ENCODE data around the gene PRIMA1. TPM values are rescaled to one million over a fixed set of nuclear protein-coding genes. Genes with fewer than 3 reads are reported as not detected.
"Not testable (repeated sequence)": the region's sequence is repeated elsewhere in the genome, so short reads cannot be mapped to it uniquely, and the experiment has no call there.

PRIMA1 gene, protein sequence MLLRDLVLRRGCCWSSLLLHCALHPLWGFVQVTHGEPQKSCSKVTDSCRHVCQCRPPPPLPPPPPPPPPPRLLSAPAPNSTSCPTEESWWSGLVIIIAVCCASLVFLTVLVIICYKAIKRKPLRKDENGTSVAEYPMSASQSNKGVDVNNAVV
- 1 to 10 TPM in 2 of 3 donors, under 1 TPM in 1; 0.69 to 7.9 (median 3.4) TPM for polyA plus RNA-seq

DNA sequence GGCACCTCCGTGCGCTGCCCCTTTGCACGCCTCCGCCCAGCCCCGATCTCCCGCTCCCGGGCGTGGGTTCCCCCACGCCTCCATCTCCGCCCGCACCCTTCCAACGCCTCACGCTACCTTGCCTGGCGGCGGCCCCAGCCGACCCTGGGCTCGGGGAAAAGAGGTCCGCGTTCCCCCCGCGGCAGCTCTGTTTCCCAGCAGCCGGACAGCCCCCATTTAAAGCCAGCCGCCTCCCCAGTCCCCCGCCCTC, at the start of gene PRIMA1:
Gene PRIMA1 (minus strand): TSS at position 193 of the 250 bp plus-strand sequence. CDS start 767 bp downstream, outside the sequence.
- no peak within 1 kb of the TSS for H3K27ac ChIP-seq (ENCODE audit: low read depth, low read length)
- WGBS, 3 donors, result 1 to 5% (median 3%) methylated on average over 24 of the region's 24 CpGs

DNA sequence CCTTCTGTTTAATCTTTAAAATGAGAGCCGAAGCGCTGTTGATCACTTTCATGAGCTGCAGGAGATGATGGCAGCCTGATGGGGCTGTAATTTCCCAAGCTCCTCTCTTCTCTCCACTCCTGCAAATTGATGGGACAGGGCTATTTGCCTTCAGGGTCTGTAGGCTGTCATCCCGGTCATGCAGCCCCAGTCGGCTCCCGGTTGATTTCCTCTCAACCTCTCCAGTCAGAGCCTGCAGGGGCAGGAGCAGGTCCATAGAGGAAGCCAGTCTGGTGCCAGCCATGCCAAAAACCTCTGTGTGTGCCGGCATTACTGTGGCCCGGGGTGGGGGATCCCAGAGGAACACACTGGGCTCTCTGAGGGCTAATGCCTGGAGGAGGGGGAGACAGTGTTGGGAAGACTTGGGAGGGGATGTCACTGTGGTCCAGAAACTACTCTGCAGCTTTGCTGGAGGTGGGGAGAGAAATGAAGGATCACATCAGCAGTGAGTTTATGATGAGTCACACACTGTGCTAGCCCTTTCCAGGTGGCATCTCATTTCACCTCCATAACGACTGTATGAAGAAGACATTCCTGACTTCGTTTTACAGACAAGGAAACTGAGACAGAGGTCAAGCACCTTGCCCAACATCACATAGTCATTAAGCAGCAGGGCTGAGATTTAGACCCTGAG, 46.5 kb upstream of the PRIMA1 start:
- H3K27ac ChIP-seq (ENCODE audit: low read depth, low read length), result no peak overlapping the region
- 66 to 72% (median 71%) methylated on average over 9 of the region's 9 CpGs for WGBS, 3 donors

DNA sequence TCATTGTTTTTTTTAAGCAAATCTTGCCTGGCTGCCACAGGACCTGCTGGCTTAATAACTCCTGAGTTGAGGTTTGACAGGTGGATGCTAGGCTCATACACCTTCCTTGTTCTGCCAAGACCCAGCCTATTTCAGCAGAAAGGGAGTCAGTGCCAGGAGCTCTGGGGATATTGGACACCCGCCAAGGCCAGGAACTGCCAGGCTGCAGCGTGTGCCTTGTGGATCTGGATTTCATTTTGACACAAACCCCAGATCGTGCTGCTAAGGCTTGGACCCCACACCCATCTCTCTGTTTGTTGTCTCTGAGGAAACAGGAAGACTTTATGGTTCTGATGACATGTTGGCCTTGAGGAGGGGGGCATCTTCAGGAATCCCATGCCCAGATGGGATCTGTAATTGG, 44.4 kb upstream of the PRIMA1 start:
- H3K27ac ChIP-seq (ENCODE audit: low read depth, low read length), result no peak overlapping the region
- WGBS, 3 donors, result 9 to 43% (median 42%) methylated on average over 3 of the region's 3 CpGs

DNA sequence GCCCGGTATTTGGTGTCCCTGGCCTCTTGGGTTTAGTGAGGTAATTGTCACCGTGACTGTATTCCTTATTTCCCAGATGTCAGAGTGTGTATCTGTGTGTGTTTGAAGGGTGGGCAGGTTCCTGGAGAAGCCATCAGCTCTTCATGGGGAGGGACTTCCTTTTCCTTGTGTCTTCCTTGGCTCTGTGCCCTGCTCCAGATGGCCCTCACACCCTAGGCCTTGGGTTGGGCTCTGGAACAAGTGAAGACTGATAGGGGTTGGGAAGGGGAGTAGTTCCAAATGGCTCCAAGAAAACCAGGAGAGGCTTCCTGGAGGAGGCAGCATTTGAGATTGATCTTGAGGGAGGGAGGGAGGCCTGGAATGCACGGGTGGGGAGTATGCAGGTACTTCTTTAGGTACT, 43.8 kb upstream of the PRIMA1 start:
- no peak overlapping the region for H3K27ac ChIP-seq (ENCODE audit: low read depth, low read length)
- 72 to 76% (median 75%) methylated on average over 3 of the region's 3 CpGs for WGBS, 3 donors

DNA sequence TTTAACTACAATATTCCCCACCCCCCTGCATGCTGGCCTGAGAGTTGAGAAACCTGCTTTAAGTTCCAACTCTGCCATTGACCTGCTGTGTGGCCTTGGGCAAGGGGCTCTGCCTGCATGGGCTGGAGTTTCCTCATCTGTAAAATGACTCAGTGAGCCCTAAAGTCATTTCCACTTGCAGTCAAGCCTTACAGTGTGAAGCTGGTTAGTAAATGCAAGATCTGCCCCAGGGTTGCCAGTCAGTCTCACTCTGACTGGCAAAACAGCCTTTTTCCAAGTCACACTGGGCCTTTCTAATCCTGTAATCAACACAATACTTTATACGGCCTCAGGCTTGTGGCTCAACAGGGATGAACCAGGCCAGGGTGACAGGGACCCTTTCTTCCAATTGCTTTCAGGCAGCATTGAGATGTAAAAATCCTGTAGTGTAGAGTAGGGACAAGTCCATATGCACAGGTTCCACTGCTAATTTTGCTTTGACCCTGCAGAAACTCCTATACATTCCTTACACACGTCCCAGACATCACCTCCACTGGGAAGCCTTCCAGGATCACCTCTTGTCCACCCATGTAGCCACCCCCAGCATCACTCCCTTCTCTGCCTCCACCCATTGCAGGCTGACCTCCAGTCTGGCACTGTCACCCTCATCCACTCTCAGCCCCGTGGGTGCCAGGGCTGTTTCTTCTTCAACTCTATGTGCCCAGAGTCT, 42.6 kb upstream of the PRIMA1 start:
- WGBS, 3 donors, result 70 to 73% (median 72%) methylated on average over 3 of the region's 3 CpGs
- no peak overlapping the region for H3K27ac ChIP-seq (ENCODE audit: low read depth, low read length)

DNA sequence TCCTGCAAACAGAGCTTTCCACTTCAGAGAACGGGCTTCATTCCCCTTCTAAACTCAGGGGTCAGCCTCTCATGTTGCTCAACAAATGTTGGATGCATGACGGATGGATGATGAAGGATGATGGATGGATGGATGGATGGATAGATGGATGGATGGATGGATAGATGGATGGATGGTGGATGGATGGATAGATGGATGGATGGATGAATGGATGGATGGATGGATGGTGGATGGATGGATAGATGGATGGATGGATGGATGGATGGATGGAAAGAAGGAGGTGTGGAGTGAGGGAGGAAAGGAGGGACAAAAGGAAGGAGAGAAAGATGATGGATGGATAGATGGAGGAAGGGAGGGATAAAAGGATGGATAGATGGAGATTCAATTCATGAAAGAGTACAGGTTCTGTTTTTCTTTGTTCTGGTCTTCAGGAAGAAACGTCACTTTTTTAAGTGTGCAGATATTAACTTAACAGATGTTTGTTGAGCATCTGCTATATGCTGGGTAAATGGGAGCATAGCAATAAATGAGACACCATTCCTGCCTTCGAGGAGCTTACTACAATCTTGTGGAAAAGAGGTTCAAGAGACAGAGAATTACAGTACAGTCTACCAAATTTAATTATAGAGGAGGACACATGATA, 41.7 kb upstream of the PRIMA1 start:
- H3K27ac ChIP-seq (ENCODE audit: low read depth, low read length), result no peak overlapping the region
- 72 to 84% (median 76%) methylated on average over 4 of the region's 4 CpGs for WGBS, 3 donors

DNA sequence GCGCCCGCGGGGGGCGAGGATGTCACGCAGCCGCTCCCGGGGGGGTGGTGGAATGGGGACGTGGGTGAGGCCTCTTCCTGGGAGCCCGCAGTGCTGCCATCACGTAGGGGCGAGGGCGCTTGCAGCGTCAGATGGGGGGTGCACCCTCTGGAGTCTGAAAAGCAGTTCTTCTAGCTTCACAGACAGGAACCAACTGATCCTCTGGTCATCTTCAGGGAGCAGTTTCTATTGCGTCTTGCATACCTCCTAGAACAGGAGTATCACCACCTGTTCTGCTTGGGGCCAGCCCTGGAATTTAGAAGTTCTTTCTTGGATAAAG, 36.9 kb upstream of the PRIMA1 start:
- WGBS, 3 donors, result 36 to 48% (median 42%) methylated on average over 13 to 14 of the region's 14 CpGs
- no peak overlapping the region for H3K27ac ChIP-seq (ENCODE audit: low read depth, low read length)

DNA sequence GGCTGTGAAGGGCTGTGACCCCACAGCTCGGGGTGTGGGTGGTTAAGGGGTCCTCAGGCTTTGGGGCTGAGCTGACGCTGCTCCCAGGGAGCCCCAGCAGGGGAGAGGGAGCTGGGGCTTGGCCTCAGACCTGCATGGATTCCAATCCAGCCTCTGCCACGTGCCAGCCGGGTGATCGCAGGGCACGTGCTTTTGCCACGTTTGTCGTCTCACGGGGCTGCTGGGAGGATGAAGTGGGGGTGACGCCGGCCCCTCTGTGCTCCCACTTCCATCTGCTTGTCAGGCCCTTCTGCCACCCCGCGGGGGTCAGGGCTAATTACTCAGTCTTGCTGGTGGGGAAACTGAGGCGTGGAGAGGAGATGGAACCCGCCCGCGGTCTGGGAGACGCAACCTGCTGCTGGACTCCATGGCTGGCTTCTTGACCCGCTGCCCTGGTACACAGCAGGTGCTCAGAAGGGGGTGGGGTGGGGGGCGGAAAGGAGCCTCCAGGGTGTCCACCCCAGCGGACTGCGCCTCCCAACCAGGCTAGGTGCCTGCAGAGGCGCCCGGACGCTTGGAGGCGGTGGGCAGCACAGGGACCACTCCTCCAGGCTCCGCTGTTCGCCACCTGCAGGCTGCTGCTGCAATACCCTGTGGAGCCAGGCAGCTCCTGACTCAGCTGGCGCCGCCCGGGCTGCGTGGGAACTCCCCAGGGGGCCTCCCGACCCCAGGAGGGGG, 36.4 kb upstream of the PRIMA1 start:
- H3K27ac ChIP-seq (ENCODE audit: low read depth, low read length), result no peak overlapping the region
- WGBS, 3 donors, result 67 to 74% (median 69%) methylated on average over 31 to 33 of the region's 33 CpGs

DNA sequence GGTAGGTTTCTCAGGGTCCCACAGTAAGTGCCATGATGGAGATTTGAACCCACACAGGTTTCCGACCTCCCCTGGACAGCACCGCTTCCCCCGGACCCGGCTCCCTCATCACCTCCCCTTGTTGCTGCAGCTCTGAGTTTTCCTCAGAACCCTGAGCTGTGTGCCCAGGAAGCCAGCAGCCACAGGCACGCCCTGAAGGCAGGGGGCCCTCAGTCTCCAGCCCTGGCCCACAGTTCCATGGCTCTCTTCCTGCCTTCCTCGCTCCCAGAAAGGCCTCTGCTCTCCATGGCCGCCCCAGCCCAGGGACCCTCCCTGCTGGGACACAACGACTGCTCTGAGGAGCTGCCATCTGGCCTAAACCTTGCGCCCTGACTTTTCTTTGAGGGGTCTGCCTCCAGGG, 35.8 kb upstream of the PRIMA1 start:
- H3K27ac ChIP-seq (ENCODE audit: low read depth, low read length), result no peak overlapping the region
- 65 to 73% (median 69%) methylated on average over 9 of the region's 9 CpGs for WGBS, 3 donors

DNA sequence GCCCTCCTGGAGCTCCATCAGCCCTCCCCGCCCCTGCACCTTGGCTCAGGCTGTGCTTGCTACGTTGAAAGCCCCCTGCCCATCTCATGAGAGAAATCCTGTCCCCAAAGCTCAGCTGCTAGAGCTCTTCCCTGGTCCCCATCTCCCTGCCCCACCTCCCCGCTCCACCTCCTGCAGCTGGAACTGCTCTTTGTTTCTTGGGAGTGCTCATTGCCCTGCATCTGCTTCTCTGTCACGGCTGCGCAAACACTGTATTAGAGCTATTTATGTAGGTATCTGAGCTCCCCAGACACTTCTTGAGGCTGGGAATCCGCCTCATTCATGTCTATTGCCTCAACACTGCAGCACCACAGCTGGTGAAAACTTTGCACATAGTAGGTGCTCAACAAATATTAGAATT, 32.8 kb upstream of the PRIMA1 start:
- no peak overlapping the region for H3K27ac ChIP-seq (ENCODE audit: low read depth, low read length)
- WGBS, 3 donors, result 65 to 82% (median 66%) methylated on average over 6 of the region's 6 CpGs

DNA sequence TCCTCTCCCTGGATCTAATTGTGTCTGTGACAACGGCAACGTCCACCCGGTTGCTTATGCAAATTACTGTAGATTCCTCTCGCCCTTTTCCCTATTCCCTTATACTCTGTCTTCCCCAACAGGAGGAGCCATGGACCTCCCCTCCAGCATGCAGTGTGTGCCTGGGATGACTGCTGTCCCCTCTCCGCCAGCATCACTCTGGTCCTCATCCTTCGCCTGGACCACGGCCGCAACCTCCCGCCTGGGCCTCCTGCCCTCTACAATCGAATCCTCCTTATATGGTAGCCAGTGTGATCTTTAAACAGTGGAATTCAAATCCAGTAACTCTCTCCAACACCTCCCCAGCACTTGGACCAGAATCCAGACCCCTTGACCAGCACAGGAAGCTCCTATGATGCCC, 30.6 kb upstream of the PRIMA1 start:
- 85 to 93% (median 90%) methylated on average over 10 of the region's 10 CpGs for WGBS, 3 donors
- H3K27ac ChIP-seq (ENCODE audit: low read depth, low read length), result no peak overlapping the region

DNA sequence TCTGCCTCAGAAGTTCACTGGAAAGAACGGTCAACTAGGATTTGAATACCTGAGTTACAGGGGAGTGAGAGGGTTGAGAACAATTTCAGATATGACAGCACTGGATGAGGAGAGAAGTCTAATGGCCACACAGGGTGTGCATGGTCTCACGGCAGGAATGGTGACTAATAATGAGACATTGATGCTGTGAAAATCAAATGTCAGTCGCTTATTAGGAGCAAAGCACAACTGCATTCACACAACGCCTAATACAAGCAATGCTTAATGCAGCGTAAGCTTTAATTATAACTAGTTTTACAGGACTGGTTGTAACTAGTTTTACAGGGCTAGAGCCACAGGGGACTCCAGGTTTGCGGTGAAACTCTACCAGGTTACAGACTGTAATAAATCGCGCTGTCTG, 23.4 kb upstream of the PRIMA1 start:
- no peak overlapping the region for H3K27ac ChIP-seq (ENCODE audit: low read depth, low read length)
- WGBS, 3 donors, result 79 to 90% (median 89%) methylated on average over 8 of the region's 8 CpGs

DNA sequence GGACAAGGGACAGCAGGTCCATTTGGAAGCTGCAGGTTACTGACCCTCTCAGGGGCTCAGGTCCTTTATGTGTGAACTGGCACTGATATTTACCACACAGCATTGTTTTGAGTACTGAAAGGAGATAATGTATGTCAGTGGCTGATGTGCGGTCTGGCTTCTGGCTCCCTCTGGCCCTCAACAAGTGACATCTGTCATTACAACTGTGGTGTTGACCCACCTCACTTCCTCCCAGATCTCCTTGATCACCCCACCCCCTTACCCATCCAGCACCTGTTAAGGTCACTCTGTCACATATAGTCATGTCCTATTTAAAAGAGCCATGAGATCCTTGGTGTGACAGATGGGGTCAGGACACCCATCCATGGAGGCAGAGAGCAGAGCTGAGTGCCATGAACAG, 22.7 kb upstream of the PRIMA1 start:
- no peak overlapping the region for H3K27ac ChIP-seq (ENCODE audit: low read depth, low read length)
- WGBS, 3 donors, result 86 to 100% (median 90%) methylated on average over 1 of the region's 1 CpG

DNA sequence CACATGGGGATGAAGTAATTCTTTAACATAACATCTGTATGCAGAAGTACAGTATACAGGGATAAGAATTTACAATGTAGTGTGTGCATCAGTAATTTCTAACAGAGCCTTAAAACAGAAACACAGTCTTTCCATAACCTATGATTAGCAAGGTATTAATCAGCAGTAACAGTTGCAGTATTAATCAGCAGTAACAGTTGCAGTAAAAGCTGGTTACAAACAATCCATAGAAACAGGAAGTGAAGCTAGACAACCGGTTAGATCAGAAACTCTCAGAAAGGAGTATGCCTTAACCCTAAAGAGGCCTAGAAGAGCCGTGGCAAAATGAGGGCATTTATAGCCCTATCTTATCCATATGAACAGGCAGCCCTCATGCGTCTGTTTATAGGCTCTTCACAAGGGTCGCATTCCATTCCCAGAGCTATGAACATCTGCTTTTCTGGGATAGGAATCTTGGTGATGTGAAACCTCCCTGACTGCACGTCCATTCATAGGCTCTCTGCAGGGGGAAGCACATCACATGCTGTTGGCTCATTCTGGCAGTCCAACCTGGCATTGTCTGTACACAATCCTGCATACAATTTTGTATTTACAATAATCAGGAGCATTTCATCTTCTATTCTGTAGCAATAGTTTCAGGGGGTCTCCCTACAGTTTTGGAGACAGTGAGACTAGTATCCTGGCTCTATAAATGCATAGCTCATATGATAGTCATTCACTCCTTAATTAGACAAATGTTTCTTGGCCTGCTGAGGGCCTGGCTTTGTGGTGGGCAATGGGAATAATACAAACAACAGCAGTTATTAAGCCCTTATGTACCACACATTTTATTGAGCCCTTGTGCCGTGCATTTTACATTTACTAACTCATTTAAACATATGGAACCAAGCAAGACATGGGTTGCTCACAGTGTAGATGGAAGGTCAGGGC, 21.5 kb upstream of the PRIMA1 start:
- WGBS, 3 donors, result 63 to 77% (median 70%) methylated on average over 6 of the region's 6 CpGs

DNA sequence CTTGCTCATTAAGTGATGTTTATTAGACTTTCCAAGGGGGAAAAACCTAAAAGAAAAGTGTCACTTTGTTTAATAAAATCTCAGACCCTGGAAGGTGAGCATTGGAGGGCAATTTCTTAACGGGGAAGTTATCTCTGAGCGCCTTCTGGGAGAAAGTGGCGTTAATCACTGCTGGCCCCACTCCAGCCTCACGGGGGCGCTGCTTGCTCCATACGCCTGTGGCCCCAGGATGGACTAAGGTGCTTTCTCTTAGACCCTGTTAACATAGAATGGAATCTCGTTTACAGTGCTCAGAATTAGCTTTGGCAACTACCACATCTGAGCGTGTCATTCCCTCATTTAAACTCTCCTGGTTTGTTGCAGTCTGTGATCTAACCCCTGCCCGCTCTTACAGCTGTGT, 16.4 kb upstream of the PRIMA1 start:
- WGBS, 3 donors, result 55 to 65% (median 61%) methylated on average over 9 of the region's 9 CpGs
- H3K27ac ChIP-seq (ENCODE audit: low read depth, low read length), result no peak overlapping the region

More for the DNA sequence above, 21.5 kb upstream of the PRIMA1 start:
- not testable (repeated sequence) for H3K27ac ChIP-seq (ENCODE audit: low read depth, low read length)

DNA sequence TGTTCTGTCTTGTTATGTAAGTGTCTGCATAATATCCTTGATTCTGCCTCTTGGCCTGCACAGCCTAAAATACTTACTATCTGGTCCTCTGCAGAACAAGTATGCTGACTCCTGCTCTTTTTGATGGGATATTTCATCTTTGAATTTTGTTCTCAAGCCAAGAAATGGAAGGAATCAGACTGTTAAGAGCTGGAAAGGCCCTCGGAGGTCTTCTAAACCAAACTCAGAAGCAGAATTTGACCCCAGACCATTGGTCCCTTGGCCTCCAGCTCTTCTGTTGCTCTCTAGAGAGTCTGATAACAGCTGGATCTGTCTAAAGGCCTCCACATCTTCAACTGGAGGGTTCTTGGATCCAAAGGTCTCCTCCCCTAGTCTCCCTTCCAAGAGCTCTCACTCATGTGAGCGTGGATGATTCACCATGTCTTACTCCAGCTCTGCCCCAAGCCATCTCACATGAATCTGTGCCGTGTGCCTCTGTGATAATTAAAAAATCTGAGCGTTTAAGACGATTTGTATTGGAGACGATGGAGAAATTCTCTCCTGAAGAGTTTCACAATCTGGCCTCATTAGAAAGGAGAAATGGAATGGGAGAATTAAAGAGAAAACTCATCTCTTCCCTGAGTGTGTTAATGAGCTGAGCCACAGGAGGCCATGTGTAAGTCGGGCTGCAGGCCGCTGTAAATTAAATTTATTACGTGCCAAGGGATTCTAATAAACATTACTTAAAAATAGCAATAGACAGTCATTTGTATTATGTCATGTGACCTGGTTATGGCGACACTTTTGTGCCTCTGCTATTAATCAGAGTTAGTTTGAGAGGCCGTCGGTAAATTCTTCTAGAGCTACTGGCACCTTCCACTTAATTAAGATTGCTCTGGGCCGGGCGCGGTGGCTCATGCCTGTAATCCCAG, 15.4 kb upstream of the PRIMA1 start:
- H3K27ac ChIP-seq (ENCODE audit: low read depth, low read length), result no peak overlapping the region
- 59 to 77% (median 71%) methylated on average over 15 of the region's 15 CpGs for WGBS, 3 donors
